GM19455 (cell line): ENCODE results near the gene CFAP54.

Experiments
- ATAC-seq: cut with Tn5 transposase; IDR thresholded peaks from one replicate; pipeline ENCODE4 v1.9.1; 2021; ENCODE audit not compliant: unreplicated experiment

CFAP54 gene

DNA sequence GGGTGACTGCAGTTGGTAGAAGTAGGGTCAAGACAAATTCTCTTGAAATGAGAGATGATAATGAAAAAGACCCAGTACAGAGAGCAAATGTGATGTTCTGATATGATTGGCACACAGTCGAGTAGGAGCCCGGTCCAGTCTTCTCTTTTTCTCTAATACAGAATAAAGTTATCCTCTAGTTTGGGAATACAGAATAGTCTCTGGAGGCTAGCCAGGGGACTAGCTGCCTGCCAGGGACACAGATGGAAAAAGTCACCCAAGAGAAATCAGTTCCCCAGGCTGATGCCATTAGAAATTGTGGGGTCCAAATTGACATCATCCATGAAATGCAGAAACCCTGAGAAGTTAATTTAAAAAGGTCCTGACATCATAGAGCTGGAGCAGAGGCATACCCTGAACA is 240.5 kb downstream of the CFAP54 start:
- no peak for ATAC-seq

DNA sequence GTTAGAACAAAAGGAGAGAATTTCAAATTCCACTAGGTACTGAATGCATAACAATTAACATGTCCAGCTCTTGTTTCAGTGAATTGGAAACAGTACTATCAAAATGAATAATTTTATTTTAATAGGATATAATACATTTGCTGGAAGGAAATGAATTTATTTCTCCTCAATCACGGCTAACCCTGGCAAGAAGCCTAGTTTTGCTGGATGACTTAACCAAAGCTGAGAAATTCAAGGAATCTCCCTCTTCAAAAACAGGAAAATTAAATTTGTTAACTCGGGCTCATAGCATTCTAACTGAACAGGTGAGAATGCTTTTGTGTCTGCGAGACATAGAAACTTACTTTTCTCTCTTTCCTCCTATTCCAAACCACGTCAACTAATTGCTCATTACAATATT is 254.2 kb downstream of the CFAP54 start:
- no peak for ATAC-seq

DNA sequence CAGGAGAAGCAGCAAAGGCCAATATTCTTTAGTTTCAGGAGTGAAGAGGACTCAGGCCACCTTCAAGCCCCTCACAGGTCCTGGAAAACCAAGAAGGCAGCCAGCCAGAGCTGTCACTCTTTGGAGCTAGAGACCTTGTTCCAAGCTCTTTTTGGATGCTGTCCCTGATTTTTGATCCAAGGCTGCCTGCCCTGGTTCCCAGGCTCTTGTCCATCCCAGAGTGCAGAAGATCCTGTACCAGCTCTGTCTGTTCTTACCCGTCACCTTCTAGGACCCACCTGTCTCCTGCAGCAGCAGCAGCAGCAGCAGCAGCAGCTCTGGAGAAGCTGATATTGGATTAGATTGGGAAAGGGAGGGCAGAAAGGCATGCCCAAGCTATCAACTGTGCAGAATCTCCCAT is 260.6 kb downstream of the CFAP54 start:
- no peak for ATAC-seq

DNA sequence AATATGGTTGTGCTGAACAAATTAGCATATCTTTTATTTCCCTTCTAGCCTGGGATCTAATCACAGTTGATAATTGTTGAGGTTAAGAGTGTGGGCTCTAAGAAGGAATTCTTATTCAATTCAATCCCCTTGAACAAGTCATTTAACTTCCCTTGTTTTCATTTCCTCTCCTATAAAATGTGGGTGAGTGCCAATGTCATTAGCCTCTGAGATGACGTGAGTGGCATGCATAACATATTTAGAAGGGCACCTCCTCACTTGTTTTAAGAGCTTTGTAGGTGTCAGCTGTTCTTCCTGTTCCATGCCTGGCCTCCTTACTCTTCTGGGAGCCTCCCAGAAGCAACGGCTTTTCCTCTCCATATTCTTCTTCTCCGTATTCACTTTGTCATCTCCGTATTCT is 262.2 kb downstream of the CFAP54 start:
- no peak for ATAC-seq

DNA sequence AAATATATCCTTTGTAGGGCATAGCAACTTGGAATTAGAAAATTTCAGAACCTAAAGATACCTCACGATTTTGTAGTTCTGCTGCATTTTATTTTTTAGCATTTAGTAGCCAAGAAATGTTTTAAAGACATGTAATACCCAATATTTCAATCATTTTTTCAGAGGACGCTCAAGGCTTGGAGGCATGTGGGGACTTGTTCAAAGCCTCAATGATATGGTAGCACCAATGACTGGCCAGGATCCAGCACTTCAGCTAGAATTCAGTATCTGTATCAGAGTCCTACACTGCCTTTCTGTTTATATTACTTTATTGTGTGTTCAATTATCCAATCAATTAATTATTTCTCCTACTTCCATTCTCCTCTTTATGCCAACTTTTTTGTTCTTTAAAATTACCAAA is 262.8 kb downstream of the CFAP54 start:
- no peak for ATAC-seq

DNA sequence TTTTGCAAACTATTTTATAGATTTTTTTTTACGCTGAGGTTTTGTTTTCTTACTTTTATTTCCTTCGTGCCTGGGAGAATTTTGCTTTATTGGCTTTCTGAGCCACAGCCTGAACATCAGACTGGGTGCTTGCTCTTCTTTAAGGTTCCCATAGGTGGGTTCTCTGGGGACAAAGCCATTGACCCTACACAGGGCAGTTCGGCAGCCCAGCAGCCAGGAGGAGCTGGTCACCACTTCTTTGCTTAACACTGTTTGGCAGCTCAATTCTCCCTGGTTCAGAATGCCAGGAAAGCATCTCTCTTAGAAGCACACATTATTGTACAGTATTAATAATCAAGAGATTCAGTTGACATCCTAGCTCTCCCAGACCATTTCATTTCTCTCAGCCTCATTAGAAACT is 276.9 kb downstream of the CFAP54 start:
- ATAC-seq: no peak

DNA sequence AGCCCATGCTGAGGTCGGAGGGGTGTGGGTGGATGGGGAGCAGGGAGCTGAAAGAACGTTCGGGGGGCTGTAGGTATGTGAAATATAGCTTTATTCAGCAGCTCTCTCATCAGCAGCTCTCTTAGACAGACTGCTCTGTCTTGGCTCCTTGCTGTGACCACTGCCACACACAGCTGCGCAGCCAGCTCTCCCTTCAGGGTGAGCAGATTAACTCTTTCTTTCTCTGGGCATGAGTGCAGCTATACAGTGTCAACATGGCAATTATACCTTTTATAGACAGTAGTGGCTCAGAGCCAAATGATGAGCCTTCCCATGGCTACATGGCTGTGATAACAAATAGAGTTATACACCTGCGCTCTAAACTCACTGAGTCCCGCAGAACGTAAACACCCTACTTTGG is 280.0 kb downstream of the CFAP54 start:
- ATAC-seq: no peak

DNA sequence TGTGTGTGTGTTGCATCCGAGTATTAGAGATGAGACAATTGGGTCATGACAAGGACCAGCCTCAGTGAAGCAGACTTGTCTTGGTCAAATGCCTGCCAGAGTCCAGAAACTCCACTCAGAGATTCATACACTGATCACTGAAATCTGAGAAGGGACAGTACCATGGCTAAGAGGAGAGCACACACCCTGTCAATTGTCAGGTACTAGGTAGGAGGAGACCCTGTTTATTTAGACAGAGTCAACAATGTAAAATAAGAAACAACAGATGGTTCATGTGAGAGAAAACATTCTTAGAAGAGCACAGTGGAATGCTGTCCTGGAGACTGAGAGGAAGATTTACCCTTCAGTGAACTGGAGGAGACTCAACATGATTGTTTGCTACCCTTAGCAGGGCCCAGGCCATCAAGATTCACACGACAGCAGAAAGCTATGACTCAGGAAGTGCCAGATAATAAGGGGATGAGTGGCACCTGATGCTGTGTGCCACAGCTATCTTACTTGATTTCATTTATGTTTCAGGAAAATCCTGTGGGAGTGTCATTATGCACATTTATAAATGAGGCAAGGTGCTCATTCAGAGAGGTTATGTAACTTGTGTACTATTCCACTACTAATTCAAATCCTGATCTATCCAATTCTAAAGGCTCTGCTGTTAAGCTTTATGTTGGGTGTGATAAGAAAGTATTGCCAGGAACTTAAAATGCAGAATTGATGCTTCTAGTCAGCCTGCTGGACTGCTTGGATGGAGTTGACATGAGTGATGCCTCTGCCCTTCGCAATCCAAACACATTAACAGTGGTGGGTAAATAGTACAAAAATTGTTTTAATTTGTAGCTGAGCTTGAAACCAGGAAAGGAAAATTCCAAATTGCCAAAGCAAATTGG is 281.1 kb downstream of the CFAP54 start:
- no peak for ATAC-seq

DNA sequence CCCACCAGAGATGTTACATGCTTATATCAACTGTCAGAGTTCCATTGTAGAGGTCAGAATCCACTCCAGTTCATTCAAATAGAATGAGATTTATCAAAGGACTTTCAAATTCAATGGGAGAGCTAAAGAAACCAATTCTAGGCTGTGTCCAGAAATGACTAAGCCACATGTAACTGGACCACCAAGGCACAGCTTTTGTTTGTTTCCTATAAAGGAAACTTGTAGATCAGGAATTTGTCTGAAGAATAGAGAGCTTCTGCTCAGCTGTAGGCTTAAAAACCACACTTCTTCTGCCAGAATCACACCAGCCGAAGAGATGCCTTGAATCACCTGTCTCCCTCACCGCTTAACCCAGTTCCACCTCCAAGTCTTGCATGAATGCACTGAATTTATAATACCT is 283.7 kb downstream of the CFAP54 start:
- ATAC-seq: no peak

DNA sequence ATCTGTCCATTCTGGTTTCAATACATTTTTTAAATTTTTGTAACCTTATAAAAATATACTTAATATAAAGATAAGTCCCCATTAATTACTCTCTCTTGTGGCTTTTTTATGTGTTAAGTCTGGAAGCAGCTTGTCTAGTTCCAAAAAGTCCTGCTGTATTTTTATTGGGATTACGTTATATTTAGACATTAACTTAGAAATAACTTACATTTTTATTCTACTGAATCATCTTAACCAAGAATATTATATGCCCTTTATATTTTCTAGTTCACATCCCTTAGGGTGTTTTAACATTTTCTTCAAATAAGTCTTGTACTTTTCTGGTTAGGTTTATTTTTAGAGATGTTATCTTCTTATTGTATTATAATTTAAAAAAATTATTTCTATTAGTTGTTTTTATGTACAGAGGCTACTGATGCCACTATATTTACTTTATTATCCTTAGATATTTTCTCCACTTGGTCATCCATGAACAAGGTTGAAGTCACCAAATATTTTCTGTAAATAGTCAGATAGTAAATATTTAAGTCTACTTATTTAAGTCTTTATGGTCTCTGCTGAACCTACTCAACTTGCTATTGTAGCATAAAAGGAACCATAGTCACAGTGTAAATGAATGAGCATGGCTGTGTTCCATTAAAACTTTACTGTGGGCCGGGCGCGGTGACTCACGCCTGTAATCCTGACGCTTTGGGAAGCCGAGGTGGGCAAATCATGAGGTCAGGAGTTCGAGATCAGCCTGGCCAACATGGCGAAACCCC is 285.3 kb downstream of the CFAP54 start:
- no peak for ATAC-seq

DNA sequence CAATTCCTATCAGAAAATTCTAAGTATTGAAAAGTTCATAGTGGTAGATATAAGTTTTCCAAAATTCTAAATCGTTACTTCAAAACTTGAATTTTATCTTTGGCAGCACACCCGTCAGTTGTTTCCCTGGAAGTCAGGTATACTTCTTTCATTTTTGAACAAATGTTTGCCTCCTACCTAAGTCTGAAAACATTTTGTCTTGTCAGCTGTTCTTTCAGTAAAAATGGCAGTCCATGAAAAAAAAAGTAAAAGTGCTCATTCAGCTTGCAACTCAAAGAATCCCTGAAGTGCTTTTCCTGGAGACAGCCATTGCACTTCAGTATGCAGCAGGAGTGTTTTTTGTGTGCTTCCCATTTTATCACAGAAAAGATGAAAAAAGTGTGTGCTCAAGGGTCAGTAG is 287.5 kb downstream of the CFAP54 start:
- no peak for ATAC-seq

DNA sequence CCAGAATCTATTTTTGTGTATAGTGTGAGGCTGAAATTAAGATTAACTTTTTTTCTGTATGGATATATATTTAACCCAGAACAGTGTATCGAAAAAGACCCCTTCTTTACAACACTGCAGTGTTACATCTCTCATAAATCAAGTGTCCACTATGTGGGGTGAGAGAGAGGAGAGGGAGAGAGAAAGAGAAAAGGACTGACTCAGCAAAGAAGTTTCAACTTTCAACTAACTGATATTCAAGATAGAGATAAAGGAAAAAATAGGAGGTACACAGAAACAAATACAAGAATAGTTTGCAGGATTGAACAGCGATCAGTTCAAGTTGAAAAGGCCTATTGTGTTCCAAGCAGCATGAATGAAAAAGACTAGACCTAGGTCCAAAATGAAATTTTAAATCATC is 291.0 kb downstream of the CFAP54 start:
- no peak for ATAC-seq

DNA sequence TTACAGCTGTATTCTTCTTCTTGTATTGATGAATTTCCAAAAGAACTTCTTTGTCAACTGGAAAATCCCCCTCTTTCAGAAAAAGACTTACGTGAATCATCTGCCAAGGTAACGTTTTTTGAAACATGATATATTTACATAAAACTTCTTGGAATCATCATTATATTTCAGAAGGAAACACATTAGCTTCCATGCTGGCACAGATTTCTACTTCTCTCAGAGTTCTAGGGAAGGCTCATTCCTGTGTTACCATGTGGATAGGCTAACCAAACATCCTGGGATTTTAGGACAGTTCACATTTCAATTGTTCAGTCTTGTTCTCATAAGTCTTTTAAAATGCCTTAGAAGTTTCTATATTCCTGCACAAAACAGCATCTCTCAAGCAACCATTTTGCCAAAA is 297.4 kb downstream of the CFAP54 start:
- no peak for ATAC-seq

DNA sequence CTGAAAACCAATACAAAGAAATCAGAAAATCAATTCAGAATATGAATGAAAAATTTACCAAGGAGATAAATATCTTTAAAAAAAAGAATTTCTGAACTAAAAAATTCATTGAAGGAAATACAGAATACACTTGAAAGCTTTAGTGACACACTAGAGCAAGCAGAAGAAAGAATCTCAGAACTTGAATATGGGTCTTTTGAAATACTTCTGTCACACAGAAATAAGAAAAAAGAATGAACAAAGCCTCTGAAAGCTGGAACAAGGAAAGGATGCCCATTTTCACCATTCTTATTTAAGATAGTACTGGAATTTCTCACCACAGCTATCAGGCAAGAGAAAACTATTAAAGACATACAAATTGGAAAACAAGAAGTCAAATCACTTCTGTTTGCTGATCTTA is 314.6 kb downstream of the CFAP54 start:
- ATAC-seq: no peak

DNA sequence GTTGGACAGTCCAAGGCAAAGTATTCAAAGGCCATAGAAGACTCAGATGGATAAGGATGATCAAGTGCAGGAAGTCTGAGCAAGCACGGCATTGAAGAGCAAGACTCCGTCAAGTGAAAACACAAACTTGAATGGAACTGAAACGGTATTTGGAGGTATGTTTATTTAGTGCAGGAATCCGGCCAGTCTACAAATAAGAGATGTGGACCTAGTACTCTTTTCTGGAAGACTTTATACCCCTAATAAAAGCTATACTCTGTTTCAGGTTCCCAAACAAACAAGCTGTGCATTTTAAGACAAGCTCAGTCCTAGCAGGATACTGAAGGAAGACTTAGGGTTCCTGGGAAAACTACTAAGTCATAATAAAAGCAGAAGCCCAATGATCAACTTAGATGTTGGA is 316.9 kb downstream of the CFAP54 start:
- no peak for ATAC-seq

DNA sequence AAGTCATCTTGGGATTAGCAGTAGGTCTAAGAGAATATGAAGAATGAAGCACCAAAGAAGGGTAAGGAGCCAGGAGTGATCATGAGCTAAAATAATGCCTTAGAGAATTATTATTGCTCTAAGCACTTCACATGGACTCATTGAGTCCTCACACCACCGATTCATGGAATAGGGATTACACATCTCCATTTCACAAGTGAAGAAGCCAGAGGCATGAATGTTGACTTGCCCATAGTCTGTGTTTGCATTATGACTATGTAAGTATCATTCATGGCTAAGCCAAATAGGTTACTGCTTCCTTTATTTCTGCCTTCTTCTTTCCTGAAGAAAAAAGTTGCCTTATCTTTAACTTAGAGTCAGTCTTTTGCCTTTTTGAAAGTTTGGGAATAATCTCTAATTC is 318.4 kb downstream of the CFAP54 start:
- no peak for ATAC-seq

DNA sequence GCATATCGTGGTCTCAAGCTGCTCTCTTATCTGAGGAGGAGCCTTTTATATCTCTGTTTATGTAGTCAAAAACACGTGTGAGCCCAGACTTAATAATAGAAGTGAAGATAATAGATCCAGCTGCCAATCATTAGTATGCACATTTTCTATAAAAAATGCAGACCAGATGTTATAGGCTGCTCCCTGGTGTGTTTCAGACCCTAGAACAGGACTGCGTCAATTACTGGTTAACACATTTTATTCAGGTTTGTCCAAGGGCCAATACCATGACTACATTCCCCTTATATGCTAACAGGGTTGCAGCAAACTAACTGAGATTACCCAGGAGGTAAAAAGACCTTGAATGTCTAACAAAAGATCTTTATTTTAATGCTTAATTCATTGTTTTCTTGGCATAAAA is 319.2 kb downstream of the CFAP54 start:
- no peak for ATAC-seq

DNA sequence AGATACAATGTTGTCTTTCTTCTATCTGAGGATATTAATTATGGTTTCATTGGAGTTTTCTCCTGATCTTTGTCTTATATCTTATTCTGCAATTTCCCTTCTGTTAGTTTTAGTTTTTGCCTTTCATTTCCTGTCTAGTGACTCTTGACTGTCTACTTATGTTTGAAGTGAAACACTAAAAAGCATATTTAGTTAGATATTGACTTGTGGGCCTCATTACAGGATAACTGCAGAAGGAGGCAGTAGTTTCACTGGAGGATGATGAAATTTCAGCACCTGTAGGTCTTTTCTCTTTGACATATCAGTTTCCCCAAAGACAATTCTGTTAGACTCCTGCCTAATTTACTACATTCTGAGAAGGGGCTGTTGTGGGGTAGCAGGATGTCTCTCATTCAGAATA is 320.1 kb downstream of the CFAP54 start:
- no peak for ATAC-seq

DNA sequence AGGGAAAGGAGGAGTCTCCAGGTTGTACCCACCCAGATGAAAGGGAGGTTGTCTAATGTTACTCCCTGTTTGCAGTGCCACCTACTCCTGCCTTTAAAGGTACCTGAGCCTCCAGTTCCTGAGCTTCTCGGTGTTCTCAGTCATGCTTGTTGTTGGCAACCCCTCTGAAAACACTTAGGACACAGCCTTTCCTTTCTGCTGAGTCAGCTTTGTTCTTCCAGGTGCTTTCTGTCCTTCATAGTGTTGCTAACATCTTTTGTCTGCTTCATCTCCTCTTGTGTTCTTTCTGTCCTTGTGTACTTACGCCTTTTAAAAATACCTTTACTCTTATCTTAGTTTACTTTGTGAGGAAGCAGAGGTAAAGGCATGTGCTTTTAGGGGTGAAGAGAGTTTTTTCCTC is 320.7 kb downstream of the CFAP54 start:
- ATAC-seq: no peak

DNA sequence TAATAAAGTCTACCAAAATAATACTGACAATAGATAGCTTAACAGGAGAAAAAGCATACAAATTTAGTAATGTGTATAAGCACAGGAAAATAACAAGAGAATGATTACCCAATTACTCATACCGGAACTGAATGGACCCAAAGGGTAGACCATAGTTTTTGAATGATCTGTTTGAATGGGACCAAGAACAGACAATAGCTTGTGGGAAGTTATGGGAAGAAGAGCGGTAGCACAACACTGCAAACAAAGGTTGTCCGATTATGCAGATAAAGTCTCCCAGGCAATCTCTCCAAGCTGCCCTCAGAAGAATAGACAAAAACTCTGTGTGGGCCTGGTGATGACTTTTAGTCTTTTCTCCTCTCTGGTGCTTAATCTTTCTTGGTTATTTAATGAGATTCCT is 321.1 kb downstream of the CFAP54 start:
- ATAC-seq: no peak

DNA sequence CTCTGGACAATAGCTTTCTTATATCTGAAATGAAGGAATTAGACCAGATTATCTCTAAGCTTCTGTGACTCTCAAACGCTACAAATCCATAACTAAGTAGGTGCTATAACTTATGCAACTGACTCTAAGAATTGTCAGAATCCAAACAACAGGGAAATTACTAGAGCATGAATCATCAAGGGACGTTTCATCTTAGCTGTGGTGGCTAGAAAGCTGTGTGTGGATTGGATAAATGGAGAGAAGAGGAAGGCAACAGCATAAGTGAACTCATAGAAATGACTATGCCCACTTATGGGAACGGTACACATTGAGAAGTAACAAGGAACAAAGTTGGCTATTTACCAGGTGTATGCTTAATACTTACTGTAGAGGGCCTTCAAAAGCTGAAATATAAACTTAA is 321.7 kb downstream of the CFAP54 start:
- no peak for ATAC-seq

DNA sequence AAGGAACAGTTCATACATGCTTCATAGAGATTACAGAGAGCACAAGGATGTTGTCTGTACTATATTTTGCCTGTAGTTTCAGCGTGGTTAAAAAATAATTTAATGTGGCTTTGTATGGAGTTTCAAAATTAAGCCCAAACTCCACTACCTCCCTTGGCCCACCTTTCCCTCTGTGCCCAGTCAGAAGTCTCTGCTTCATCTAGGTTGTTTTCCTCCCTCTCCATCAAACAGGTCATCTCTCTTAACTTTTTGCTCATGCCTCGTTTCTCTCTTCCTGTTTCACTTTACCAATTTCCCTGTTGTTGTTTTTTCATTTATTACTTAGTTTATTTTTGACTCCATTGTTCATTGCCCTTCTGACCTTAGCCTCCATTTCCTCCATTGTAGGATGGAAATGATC is 322.8 kb downstream of the CFAP54 start:
- no peak for ATAC-seq

DNA sequence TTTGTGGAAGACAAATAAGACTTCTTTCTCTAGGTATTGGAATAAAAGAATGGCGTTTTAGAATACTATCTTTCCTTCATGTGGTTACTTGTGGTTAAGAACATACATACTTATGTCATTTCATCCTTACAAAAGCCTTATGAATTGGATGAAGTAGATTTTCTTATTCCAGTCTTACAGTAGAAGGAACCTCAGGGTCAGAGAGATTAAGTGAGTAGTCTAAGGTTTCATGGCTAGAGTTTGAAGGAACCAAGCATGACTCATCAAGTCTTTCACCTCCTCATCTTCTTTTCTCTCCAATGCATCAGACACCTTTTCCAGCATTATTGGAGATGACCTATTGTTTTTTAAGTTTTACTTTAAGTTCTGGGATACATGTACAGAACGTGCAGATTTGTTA is 324.8 kb downstream of the CFAP54 start:
- no peak for ATAC-seq
